GM13977 (cell line): ENCODE results near the gene CCDC149.

ENCODE experiments used
- DNase-seq: peaks from one replicate; pipeline ENCODE4 v3.0.0; 2012; ENCODE audit warnings: low spot score
- CTCF ChIP-seq: IDR thresholded peaks from 2 replicates; pipeline ENCODE4 v1.5.1; 2012; ENCODE audit warnings: mild to moderate bottlenecking, control low read depth; ENCODE audit not compliant: insufficient read depth; ENCODE audit errors: extremely low read depth, missing control alignments
- in situ Hi-C: fragments of 300-500 bp; cut with MboI; formaldehyde crosslinking; loops from one replicate; pipeline ENCODE4 v1.12.0; 2022; ENCODE audit warnings: low sequenced_read_pairs, low pct_unique_long_range_greater_than_20kb, mixed read lengths, inconsistent platforms; ENCODE audit not compliant: unreplicated experiment

CCDC149 gene

GRCh38 chr4:24912252-24913118, at the start of gene CCDC149:
Gene CCDC149, minus strand, starts transcription at chr4:24913042. Its CDS starts 178 bp downstream, at chr4:24912864.
- in situ Hi-C loops, result no loop called here
- DNase-seq, result peak; percentile 42
- no peak for TF ChIP-seq CTCF

GRCh38 chr4:24957886-24958285, 45.0 kb upstream of the CCDC149 start:
- no peak for TF ChIP-seq CTCF
- in situ Hi-C loops, result no loop called here
- no peak for DNase-seq

- TF ChIP-seq CTCF, result no peak
- in situ Hi-C loops, result no loop called here
- DNase-seq, result no peak
Measured at GRCh38 chr4:24956763-24957162, 43.9 kb upstream of the CCDC149 start.

- TF ChIP-seq CTCF, result no peak
- no peak for DNase-seq
- in situ Hi-C loops, result no loop called here
Measured at GRCh38 chr4:24956091-24956490, 43.2 kb upstream of the CCDC149 start.

- DNase-seq, result no peak
- no peak for TF ChIP-seq CTCF
- in situ Hi-C loops, result no loop called here
Measured at GRCh38 chr4:24952667-24953066, 39.8 kb upstream of the CCDC149 start.

- in situ Hi-C loops, result no loop called here
- no peak for TF ChIP-seq CTCF
- DNase-seq, result no peak
Measured at GRCh38 chr4:24949970-24950369, 37.1 kb upstream of the CCDC149 start.

- in situ Hi-C loops, result no loop called here
Measured at GRCh38 chr4:24937917-24938281, 25.1 kb upstream of the CCDC149 start.

More at GRCh38 chr4:24937917-24938281, 25.1 kb upstream of the CCDC149 start:
- no peak for TF ChIP-seq CTCF
- DNase-seq, result no peak
